Esophagus squamous epithelium (tissue), 4 donors: ENCODE measurements around the gene CCR4.

Experiments
- CTCF ChIP-seq, 6 experiments: fragments of 450-650 bp in 4 of 6; fragments of 200-600 bp in 2 of 6; sonication (generic) in 2 of 6; IDR thresholded peaks; one replicate each; pipeline ENCODE4 v1.5.1; 2016 to 2019; ENCODE audit warnings: antibody characterized with exemption in 6 of 6, mild to moderate bottlenecking in 4 of 6, moderate library complexity in 4 of 6
- POLR2A ChIP-seq, 4 donors: fragments of 450-650 bp; IDR thresholded peaks; one replicate each; pipeline ENCODE4 v1.6.1; 2017; ENCODE audit warnings: antibody characterized with exemption in 4 of 4, mild to moderate bottlenecking in 4 of 4, moderate library complexity in 3 of 4

- TF ChIP-seq CTCF (IDR thresholded peaks at IDR 0.05) (no peak), POLR2A (IDR thresholded peaks at IDR 0.05) (no peak)
These were observed 24.6 kb downstream of the CCR4 start for GRCh38 chr3:32975891-32976595.
